Measurements from ENCODE around the gene PRIM2.
"Not testable (repeated sequence)": the region's sequence is repeated elsewhere in the genome, so short reads cannot be mapped to it uniquely, and the experiment has no call there.

The PRIM2 gene

DNA sequence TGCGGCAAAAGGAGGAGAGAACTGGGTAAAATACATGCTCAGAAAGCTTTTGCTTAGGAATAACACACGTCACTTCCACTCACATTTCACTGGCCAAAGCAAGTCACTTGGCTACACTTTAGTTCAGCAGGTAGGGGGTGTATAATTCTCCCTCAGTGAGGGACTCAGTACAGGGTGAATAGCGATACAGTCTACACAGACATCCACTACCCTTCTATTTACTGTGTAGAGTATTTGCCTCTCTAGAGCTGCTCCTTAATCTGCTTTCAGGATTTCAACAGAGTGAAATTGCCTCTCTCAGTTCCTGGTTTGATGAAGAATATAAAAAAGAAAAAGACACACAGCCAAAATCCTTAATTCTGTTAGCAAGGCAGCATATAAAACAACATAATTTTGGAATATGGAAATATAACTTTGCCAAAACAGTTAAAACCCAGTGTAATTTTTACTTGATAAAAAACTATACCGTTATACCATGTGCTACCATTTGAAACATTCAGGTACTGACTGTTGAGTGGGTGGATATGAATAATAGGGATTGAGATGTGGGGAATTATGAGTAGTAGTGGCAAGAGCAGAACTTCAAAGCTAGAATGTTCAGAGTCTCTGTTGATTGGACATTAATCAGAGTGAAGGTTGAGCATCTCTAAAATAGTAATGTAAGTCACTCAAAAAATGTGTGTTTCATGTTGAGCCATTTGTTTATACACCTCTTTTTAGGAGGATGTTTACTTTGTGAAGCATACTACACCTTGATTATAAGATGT, 51.7 kb downstream of the PRIM2 start:
- DNase-seq = not testable (repeated sequence)

DNA sequence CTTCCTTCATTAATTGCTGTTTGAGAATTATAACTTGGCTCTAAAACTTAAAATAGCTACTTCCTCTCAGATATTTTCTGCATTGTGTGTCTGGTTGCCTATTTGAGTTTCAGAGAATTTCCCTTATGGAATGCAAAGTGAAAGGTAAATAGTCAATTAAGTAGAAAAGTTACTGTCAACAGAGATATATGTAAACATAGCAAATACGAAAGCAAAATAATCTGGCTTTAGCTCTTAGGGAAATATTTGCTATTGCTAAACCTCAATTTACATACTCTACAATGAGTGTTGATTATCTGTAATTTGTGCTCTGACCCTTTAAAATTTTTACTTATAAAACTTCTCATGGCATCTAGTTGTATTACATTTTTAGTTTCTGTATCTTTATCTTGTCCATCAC, 54.3 kb downstream of the PRIM2 start:
- DNase-seq = not testable (repeated sequence)

DNA sequence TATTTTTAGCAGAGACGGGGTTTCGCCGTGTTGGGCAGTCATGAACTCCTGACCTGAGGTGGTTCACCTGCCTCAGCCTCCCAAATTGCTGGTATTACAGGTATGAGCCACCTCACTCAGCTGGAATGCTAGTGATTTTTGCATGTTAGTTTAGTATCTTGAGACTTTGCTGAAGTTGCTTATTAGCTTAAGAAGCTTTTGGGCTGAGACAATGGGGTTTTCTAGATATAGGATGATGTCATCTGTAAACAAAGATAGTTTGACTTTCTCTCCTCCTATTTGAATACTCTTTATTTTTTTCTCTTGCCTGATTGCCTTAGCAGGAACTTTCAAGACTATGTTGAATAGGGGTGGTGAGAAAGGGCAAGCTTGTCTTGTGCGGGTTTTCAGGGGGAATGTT, 57.3 kb downstream of the PRIM2 start:
- not testable (repeated sequence) for DNase-seq

DNA sequence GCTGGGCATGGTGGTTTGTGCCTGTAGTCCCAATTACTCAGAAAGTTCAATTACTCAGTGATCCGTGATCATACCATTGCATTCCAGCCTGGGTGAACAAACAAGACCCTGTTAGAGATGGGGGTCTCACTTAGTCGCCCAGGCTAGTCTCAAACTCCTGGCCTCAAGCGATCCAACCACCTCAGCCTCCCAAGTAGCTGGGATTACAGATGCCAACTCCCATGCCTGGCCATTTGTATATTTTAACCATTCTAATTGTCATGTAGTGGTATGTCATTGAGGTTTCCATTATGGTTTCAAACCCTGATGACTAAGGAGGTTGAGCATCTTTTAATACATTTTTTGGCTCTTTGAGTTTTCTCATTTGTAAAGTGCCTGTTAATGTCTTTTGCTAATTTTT, 58.7 kb downstream of the PRIM2 start:
- DNase-seq = not testable (repeated sequence)

DNA sequence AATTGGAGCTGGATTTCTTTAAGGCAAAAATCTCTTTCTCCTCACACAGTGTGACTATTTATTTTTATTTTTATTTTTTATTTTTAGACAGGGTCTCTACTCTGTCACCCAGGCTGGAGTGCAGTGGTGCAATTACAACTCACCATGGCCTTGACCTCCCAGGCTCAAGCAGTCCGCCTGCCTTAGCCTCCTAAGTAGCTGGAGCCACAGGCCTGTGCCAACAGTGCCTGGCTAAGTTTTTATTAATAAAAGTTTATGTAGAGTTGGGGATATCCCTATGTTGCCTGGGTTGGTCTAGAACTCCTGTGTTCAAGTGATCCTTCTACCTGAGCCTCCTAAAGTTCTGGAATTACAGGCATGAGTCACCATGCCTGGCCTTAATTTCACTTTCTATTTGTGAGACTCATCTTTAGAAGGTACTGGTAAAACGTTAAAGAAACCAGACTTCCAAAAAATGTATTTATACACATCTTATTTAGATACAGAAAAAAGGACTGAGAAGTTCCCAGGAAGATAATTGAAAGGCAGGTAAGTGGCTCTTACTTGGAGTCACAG, 71.7 kb downstream of the PRIM2 start:
- DNase-seq = not testable (repeated sequence)

DNA sequence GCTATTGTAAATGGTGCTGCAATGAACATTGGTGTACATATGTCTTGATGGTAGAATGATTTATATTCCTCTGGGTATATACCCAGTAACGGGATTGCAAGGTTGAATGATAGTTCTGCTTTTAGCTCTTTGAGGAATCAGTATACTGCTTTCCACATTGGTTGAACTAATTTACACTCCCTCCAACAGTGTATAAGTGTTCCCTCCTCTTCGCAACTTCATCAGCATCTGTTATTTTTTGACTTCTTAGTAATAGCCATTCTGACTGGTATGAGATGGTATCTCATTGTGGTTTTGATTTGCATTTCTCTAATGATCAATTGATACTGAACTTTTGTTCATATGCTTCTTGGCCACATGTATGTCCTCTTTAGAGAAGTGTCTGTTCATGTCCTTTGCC, 73.4 kb downstream of the PRIM2 start:
- DNase-seq = not testable (repeated sequence)

DNA sequence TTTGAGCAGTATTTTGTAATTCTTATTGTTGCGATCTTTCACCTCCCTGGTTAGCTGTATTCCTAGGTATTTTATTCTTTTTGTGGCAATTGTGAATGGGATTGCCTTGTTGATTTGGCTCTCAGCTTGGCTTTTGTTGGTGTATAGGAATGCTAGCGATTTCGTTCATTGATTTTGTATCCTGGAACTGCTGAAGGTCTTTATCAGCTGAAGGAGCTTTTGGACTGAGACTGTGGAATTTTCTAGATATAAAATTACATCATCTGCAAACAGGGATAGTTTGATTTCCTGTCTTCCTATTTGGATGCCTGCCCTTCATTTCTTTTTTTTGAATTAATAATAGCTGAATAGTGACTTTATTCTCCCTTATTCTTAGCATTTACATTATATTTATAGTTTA, 74.6 kb downstream of the PRIM2 start:
- DNase-seq = not testable (repeated sequence)

DNA sequence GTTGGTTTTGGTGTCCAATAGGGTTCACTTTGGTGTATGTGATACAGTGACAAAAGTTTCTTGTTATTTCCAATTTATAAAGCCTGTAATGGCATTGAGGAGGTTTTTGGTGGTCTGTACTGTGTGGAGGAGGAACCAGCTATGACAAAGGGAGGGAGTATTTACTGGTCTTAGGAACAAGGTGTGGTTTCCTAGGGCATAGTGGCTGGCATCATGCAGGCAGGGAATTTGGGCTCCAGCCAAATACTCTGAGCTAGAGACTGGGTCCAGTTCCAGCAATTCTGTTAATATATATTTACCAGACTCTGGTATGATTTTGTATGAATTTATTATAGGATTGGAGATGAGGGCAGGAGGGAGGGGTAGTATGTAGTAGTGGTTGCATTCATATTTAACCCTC, 101.9 kb downstream of the PRIM2 start:
- DNase-seq = not testable (repeated sequence)

DNA sequence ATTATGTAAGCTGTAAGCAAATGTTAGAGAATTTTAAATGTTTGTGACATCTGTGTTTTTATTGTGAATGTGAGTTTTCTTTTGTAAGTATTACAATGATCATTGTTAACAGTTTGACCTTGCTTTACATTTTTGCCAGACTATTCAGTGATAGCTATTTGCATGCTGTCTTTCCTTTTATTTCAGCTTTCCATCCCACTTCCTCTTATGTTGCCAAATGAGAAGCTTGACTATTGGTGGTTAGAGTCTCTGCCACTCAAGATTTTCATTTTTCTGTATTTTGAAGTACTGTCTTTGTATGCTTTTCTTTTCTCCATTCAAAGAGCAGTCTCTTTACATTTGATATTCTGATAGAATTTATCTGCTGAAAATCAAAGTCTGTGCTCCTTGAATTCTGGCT, 104.1 kb downstream of the PRIM2 start:
- DNase-seq = no peak

DNA sequence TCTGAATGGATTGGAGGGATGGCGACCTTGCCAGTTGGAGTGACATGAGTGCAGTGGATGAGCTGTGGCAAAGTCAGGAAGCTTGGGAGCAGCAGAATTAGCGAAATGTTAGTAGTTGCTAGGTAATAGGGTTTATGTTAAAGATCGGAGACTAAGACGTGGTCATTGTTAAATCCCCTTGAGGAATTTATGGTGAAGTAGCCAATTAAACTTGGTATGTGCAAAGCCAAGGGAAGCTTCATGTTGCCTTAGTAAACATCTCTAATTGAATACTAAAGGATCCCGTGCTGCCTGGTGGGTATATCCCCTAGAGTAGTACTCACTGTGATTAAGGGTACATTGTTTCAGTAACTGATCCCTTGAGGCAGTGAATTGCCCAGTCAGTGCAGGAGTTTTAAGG, 106.0 kb downstream of the PRIM2 start:
- DNase-seq = no peak

DNA sequence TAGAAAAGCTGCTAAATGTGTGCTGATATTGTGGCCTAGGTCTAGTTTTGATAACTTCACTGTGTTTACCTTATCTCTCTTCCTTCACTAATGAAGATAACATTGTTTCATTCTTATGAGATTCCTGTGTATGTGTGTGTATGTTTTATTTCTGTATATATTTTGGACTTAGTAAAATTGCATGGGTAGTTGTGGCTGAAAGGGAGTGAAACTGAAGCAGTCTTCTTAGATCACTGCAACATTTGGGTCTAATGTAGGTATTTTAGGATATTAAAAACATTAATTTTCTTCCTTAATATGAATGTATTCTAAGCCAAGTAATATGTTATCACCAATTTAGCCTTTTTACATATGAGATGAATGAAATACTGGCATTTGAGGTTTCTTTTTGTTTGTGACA, 114.3 kb downstream of the PRIM2 start:
- DNase-seq = not testable (repeated sequence)

DNA sequence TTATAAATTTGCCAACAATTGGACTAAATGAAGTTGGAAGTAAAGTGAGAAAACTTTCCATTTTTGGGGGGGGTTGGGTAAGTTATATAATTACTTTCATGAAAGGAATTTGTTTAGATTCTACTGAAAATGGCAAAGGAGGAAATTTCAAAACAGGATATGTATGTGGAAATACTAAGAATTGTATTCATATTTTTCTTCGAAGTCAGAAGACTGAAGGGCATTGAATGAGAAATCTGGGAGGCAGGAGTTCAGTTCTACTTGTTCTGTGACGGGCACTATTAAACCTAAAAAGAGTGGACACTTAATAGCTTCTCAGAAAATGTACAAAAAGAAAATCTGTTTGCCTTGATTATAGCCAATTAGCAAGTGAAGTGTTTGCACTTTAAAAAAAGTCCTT, 114.7 kb downstream of the PRIM2 start:
- no peak for DNase-seq

DNA sequence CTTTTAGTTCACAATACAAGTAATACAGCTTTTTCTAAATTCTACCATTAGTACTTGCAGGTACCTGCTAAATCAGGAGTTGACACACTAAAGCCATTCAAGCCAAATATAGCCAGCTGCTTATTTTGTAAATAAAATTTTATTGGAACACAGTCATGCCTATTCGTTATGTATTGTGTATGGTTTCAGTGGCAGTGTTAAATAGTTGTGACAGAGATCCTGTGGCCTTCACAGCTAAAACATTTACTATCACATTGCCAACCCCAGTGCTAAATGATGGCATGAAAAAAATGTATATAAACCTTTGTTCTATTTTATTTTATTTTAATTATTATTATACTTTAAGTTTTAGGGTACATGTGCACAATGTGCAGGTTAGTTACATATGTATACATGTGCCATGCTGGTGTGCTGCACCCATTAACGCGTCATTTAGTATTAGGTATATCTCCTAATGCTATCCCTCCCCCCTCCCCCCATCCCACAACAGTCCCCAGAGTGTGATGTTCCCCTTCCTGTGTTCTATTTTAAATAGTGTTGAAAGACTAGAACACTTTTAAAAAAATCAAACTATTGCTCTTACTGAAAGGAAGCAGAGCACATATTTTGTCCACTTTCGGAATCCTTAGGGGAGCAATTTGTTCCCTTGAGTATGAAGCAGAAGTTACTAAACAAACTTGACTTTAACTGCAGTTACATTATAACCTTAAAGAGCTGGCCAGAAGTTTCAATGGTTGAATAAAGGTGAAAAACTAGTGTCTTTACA, 115.7 kb downstream of the PRIM2 start:
- no peak for DNase-seq

DNA sequence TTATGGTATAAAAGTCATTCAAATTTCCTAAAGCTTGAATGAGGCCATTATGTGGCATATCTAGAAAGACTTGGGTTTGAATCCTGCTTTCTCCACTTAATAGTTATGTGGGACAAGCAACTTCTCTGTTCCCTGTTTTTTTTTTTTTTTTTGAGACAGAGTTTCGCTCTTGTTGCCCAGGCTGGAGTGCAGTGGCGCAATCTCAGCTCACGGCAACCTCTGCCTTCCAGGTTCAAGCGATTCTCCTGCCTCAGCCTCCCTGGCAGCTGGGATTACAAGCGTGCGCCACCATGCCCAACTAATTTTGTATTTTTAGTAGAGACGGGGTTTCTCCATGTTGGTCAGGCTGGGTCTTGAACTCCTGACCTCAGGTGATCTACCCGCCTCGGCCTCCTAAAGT, 116.4 kb downstream of the PRIM2 start:
- DNase-seq = not testable (repeated sequence)

DNA sequence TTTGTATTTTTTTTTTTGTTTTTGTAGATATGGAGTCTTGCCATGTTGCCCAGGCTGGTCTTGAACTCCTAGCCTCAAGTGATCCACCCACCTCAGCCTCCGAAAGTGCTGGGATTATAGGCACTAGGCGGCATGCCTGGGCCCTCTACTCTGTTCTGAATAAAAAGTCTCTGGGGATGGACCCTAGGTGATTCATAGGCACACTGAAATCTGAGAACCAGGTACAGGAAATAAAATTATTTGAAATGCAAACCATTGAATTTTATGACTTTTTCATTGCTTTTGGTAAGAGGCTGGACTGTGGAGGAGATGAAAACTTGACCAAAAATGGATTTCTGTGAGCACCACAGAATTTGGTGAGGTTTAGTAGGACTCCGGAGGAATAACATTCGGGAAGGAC, 117.5 kb downstream of the PRIM2 start:
- DNase-seq = no peak

DNA sequence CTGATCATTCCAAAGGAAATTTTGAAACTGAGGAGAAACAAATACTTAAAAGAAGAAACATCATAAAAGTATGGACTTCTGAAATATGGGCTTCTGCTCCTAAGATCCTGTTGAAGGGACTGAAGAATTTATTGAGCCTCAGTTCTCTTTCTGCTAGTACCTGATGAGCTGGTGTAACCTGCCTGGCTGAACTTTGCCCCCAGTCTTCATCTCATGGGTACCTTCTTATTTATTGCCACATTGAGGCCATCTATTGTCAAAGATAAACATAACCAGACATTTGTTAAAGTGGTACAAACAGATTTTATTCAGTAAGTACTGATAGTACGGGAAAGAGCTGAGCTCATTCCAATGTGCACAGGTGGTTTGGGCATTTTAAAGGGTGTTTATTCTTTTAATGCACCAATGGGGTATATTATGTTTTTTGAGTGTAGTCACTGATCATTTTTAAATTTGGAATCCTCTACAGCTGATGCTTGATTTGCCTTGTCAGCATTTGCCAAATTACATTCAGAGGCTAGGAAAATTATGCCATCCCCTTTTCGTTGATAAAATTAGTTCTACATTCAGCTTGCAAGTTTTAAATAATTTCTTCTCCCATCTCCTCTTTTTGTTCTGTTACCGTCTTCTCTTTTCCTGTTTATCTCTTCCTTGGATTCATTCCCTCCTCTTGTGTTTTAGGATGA, 118.2 kb downstream of the PRIM2 start:
- DNase-seq = no peak

DNA sequence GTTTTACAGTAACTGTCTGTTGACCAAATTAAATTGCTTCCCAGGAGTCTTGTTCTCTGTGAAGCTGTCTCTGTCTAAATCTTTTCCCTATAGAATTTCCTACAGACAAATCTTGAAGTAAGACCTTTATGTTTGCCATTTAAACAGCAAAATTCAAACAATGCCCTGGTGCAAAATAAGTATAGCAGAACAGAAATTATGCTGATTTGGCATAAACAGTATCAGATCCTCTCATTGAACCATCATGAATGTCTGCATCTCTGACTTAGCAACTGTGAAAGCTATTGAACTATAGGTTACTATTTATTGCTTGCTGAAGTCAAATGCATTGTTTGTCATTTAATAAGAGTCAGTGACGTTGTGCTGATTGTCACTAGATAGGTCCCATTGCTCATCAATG, 123.3 kb downstream of the PRIM2 start:
- DNase-seq = not testable (repeated sequence)

DNA sequence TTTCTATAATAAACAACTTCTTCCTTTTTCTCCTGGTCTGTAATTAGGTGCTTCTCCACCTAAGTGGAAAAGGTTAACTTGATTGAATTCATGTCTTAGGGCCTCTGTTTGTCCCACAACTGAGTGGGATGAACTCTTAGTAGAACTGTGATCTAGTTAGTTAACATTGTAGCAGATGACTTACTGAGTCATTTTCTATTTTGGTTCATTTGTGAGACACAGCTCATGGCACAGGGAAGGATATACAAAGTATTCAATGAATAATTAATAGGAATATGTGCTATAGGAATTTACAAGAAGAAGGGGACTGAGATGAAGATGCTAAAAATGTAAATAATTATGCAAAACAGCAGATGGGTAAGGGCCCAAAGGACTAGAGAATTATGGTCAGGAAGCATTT, 124.7 kb downstream of the PRIM2 start:
- DNase-seq = not testable (repeated sequence)

DNA sequence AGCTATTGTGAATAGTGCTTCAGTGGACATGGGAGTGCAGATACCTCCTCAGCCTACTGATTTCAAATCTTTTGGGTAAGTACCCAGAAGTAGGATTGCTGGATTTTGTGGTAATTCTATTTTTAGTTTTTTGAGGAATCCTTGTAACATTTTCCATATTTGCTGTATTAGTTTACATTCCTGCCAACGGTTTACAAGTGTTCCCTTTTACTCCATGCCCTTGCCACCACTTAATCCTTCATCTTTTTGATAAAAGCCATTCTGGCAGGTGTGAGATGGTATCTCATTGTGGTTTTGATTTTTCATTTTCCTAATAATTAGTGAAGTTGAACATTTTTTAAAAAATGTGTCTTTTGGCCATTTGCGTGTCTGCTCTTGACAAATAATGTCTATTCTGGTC, 125.8 kb downstream of the PRIM2 start:
- not testable (repeated sequence) for DNase-seq

DNA sequence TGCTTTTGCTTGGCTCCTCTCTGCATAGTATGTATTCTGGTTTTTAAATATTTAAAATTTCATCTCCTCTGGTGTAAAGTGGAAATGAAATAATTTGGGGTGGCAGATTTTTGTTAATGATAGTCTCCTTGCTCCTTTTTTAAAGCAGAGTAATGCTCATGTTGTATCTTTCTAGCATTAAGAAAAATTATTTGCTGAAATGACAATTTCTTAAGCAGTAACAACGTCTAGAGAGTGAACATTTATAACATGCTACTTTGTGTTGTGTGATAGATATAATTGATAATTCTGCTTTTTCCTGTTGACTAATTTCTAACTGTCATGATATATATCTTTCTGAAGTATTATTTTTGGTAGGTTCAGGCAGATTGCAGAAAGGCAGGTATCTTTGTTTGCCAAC, 127.4 kb downstream of the PRIM2 start:
- DNase-seq = not testable (repeated sequence)

DNA sequence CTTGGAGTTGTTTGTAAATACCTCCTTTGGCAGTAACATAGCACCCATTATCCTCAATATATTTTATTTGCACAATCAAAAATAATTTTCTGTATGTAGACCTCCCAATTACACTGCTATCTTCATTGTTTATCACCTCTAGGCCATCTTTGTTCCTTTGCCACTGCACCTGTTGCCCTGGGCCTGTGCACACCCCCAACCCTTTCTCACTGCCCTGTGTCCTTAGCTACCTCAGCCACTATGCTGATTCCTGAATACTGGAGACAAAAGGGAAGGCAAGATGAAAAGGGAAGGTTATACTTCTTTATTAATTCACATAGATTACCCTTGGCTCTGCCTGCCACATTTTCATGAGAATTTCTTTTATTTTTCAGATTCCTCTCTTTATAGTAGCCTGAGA, 127.9 kb downstream of the PRIM2 start:
- not testable (repeated sequence) for DNase-seq

DNA sequence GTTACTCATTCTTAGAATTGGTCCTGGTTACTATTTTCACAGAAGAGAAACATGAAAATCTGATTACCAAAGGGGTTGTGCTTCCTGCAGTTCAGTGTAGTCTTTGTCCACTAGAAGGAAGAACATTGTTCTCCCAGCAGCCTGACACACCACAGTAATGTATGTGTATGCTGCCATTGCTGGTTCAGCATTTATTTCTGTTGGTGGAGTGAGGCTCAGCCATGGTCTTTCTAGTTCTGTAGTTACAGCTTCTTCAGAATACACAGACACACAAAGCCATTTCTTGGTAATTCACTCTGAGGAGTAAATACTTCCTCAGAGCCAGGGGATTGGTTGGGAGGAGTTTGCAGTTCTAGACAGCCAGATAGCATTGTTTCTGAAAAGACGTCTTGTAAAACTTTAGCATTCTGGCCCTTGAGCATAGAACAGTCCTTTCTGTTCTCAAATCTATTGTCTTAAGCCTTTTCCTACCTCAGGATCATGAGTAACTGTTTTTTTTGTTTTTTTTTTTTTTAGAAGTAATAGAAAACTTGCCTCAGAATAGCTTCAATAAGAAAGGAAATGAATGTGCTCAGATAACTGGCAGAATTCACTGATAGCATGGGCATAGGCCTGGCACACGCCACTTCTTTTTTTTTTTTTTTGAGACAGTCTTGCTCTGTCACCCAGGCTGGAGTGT, 128.5 kb downstream of the PRIM2 start:
- DNase-seq = not testable (repeated sequence)
